ENCODE measurements around the gene STXBP5L.
"Not testable (repeated sequence)": the region's sequence is repeated elsewhere in the genome, so short reads cannot be mapped to it uniquely, and the experiment has no call there.

- TF ChIP-seq CTCF (IDR thresholded peaks at IDR 0.05; ENCODE audit: low read length); EZH2 (IDR thresholded peaks at IDR 0.05; ENCODE audit: borderline replicate concordance, low read length): not testable (repeated sequence)
Measured at GRCh38 chr3:121395967-121396366, 488.0 kb downstream of the STXBP5L start.
